GM12892 (cell line): ENCODE measurements around the gene SLC25A6.

ENCODE experiments used
- POLR2A ChIP-seq: IDR thresholded peaks from 2 replicates; pipeline ENCODE4 v1.6.1; 2011; ENCODE audit warnings: low read depth, low read length, control low read depth
- POLR2AphosphoS5 ChIP-seq: IDR thresholded peaks from 2 replicates; pipeline ENCODE4 v1.6.1; 2011; ENCODE audit warnings: low read depth, low read length, control low read depth

- no peak for TF ChIP-seq POLR2A
- TF ChIP-seq POLR2AphosphoS5 = no peak
These were observed 33.0 kb downstream of the SLC25A6 start for GRCh38 chrX:1358793-1359476.
